ENCODE data around the gene TNK1. TPM values are rescaled to one million over a fixed set of nuclear protein-coding genes. Genes with fewer than 3 reads are reported as not detected.

TNK1 gene
- total and polyA plus RNA-seq, 2 donors from 2014 or later: 7.6 to 9.3 TPM

DNA sequence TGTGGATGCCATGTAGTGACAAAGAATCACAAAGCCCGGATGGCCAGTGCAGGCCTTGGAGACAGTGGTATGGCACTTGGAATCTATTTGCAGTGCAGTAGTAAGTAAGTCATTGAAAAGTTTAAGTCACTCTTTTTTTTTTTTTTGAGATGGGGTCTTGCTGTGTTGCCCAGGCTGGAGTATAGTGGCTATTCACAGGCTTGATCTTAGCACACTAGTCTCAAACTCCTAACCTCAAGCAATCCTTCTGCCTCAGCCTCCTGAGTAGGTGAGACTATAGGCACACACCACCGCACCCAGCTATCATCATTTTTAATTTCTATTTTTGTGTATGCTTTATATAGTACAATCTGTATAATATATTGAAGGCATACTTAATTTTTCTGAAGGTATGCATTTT lies 17.7 kb downstream of the TNK1 start:
- no peak overlapping the region for H3K27ac ChIP-seq (ENCODE audit: low read depth in 2 of 2, low read length in 2 of 2)
- DNase-seq (no peak), FAIRE-seq (no peak)
- peaks cover 0 to 10% (median 6%) of the 10 kb centered on the region in 3 donors for H3K4me1 ChIP-seq (ENCODE audit: control insufficient read depth in 2 of 3, insufficient read depth in 2 of 3, low read depth in 1 of 3, low read length in 3 of 3)
- no peaks in the 10 kb centered on the region for H3K27me3 ChIP-seq (ENCODE audit: control insufficient read depth, insufficient read depth, low read length)
- no peak overlapping the region for H3K4me3 ChIP-seq (ENCODE audit: low read length in 3 of 3)
- H3K9ac ChIP-seq (ENCODE audit: low read length in 3 of 3): no peak overlapping the region
- no peaks in the 10 kb centered on the region for H3K9me3 ChIP-seq (ENCODE audit: control insufficient read depth in 2 of 3, insufficient read depth in 1 of 3, low read length in 3 of 3)
- H3K36me3 ChIP-seq (ENCODE audit: control insufficient read depth in 2 of 3, insufficient read depth in 3 of 3, low read length in 3 of 3): no peaks in the 10 kb centered on the region
- intact Hi-C loops (cut with DNase I): no loop called here
- TF ChIP-seq, protein P1, sequence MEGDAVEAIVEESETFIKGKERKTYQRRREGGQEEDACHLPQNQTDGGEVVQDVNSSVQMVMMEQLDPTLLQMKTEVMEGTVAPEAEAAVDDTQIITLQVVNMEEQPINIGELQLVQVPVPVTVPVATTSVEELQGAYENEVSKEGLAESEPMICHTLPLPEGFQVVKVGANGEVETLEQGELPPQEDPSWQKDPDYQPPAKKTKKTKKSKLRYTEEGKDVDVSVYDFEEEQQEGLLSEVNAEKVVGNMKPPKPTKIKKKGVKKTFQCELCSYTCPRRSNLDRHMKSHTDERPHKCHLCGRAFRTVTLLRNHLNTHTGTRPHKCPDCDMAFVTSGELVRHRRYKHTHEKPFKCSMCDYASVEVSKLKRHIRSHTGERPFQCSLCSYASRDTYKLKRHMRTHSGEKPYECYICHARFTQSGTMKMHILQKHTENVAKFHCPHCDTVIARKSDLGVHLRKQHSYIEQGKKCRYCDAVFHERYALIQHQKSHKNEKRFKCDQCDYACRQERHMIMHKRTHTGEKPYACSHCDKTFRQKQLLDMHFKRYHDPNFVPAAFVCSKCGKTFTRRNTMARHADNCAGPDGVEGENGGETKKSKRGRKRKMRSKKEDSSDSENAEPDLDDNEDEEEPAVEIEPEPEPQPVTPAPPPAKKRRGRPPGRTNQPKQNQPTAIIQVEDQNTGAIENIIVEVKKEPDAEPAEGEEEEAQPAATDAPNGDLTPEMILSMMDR (IDR thresholded peaks at IDR 0.05; ENCODE audit: borderline replicate concordance, extremely low read depth, insufficient read depth): no peak

DNA sequence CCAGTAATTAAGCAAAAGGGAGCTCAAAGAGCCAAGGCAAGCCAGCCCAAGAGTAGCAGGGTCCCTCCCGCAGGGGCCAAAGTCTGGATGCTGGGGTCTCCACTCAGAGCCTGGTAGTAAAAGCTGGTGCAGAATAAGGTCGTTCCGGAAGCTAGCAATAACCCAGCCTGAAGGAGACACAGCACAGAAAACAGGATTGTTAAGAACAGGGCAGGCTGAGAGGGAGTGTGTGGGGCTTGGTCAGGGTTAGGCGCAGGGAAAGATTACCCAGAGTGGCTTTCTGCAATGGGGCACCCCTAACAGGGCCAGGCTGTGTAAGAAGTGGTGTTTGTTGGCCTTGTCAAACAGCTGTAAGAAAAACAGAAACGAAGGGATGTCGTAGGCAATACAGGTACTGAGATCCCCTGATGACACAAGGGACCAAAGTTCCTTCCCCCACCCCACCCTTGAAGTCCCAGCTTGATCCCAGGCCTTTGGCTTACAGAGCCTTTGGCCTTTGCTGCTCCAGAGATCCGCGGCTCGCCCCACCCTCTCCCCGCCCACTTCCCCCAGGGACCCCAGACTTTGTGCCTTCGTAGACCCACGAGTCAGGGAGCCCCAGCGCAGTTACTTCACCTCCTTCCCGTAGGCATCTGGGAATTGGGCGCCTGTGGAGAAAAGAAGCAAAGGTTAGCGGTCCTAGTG lies 22.3 kb downstream of the TNK1 start:
- peak overlapping the region; percentile 79 to 88 for H3K27ac ChIP-seq (ENCODE audit: low read depth in 2 of 2, low read length in 2 of 2)
- FAIRE-seq: no peak
- intact Hi-C loops (cut with DNase I): no loop called here

DNA sequence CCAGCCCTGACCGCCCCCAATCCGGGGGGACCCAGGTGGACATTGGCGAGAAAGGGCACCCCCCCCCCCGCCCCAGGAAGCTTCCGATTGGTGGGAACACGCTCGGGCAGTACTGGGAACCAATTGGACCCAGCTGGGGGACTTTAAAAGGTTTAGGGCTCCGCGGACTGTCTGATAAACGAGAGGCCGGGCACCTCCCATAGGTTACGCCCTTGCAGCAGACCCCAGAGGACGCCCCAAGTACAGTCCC lies 22.8 kb downstream of the TNK1 start:
- FAIRE-seq: no peak

More for the DNA sequence above, 22.3 kb downstream of the TNK1 start:
- Histone ChIP-seq H3K27me3 (ENCODE audit: control insufficient read depth, insufficient read depth, low read length) (no peaks in the 10 kb centered on the region), H3K9ac (ENCODE audit: low read length in 3 of 3) (peak overlapping the region; percentile 12 to 77 (median 47)), H3K4me1 (ENCODE audit: control insufficient read depth in 2 of 3, insufficient read depth in 2 of 3, low read depth in 1 of 3, low read length in 3 of 3) (peaks cover 0 to 6% (median 6%) of the 10 kb centered on the region in 3 donors), H3K4me3 (ENCODE audit: low read length in 3 of 3) (peak overlapping the region; percentile 48 to 84 (median 72)), H3K36me3 (ENCODE audit: control insufficient read depth in 2 of 3, insufficient read depth in 3 of 3, low read length in 3 of 3) (no peaks in the 10 kb centered on the region), H3K9me3 (ENCODE audit: control insufficient read depth in 2 of 3, insufficient read depth in 1 of 3, low read length in 3 of 3) (no peaks in the 10 kb centered on the region)
- peak in 3 of 5 donors; percentile 67 to 90 (median 74) for DNase-seq
- TF ChIP-seq, protein P1 (IDR thresholded peaks at IDR 0.05; ENCODE audit: borderline replicate concordance, extremely low read depth, insufficient read depth): no peak

More for the DNA sequence above, 22.8 kb downstream of the TNK1 start:
- no peak for DNase-seq
- Histone ChIP-seq H3K27ac (ENCODE audit: low read depth in 2 of 2, low read length in 2 of 2) (peak overlapping the region; percentile 79 to 88), H3K4me1 (ENCODE audit: control insufficient read depth in 2 of 3, insufficient read depth in 2 of 3, low read depth in 1 of 3, low read length in 3 of 3) (peaks cover 0 to 6% (median 6%) of the 10 kb centered on the region in 3 donors), H3K9ac (ENCODE audit: low read length in 3 of 3) (peak overlapping the region in 2 of 3 donors; percentile 44 to 47), H3K36me3 (ENCODE audit: control insufficient read depth in 2 of 3, insufficient read depth in 3 of 3, low read length in 3 of 3) (no peaks in the 10 kb centered on the region), H3K9me3 (ENCODE audit: control insufficient read depth in 2 of 3, insufficient read depth in 1 of 3, low read length in 3 of 3) (no peaks in the 10 kb centered on the region), H3K27me3 (ENCODE audit: control insufficient read depth, insufficient read depth, low read length) (no peaks in the 10 kb centered on the region), H3K4me3 (ENCODE audit: low read length in 3 of 3) (peak overlapping the region; percentile 67 to 84 (median 72))
- intact Hi-C loops (cut with DNase I): no loop called here
- TF ChIP-seq, protein P1 (IDR thresholded peaks at IDR 0.05; ENCODE audit: borderline replicate concordance, extremely low read depth, insufficient read depth): no peak

Measured in kidney (tissue), 14 donors.